HG03066 (cell line): ENCODE results near the gene PRR5L.

Source experiments
- ATAC-seq: cut with Tn5 transposase; IDR thresholded peaks from one replicate; pipeline ENCODE4 v1.9.1; 2021; ENCODE audit warnings: low read depth; ENCODE audit not compliant: unreplicated experiment

Gene PRR5L

DNA sequence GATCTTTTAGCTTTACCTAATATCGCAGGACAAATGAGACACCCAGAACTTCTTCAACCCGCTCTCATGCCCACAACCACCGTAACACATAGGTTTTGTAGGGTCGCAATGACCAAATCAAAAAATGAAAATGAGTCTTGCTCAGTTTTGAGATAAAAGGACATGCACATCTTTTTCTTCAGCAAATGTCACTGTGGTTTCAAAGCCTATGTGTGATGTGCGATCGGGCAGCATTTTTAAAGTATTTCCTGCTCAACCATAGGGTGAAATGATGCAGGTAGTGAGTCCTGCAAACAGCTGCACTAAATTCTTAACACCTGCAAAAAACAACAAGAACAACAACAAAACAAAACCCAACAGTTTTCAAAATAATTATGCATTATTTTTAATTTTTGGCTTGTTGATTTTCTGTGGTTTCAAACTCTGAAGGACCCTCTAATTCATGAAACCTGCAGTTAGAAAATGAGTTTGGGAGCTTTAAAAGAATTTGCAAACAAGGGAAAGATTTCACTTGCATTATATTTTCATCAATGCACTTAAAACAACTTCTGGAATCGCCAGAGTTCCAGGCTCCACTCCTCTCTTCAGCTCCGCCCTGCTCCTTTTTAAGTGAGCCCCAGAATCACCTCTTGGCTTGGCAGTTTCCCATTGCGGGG is 79.4 kb downstream of the PRR5L start:
- ATAC-seq, result no peak

- ATAC-seq, result no peak
These were observed 80.2 kb downstream of the PRR5L start for GRCh38 chr11:36376009-36376887.

DNA sequence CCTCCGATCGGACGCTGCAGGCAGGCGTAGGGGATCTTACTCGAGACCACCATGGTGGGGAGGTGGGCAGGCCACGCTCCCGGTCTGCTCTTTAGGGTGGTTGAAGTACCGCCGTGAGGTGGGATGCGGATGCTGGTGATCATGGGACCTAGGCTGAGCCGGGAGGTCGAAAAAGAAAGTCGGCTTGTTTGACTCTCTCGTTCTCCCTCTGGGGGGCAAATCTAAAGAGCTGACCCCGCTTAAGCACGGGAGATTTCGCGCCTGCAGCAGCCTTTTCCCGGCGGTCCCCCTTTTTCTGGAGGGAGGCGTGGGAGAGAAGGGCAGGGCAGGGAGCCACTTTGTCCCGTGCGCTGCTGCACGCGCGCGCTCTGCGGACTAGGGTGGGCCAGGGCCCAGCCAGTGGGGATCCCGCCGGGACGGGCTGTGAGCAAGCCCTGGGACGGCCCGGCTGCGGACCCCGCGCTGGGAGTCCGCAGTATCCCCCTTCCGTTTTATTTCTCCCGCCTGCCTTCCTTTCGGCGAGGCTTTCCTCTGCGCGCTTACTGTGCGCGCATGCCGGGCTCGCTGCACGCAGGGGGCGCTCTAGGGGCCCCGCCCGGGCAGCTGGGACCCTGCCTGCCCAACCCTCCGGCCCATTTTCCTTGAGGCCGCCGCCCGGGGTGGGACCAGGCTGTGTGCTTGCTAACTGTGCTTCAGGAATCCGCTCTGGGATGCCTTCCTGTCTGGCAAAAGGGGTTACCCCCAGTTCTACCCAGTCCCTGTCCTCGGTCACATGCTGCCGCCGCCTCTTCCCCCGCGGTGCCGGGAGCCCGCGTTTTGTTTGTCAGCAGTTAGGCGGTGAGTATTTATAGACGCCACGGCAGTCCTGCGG is 81.0 kb downstream of the PRR5L start:
- ATAC-seq, result no peak

- ATAC-seq, result no peak
These were observed 81.9 kb downstream of the PRR5L start for GRCh38 chr11:36377759-36378564.

DNA sequence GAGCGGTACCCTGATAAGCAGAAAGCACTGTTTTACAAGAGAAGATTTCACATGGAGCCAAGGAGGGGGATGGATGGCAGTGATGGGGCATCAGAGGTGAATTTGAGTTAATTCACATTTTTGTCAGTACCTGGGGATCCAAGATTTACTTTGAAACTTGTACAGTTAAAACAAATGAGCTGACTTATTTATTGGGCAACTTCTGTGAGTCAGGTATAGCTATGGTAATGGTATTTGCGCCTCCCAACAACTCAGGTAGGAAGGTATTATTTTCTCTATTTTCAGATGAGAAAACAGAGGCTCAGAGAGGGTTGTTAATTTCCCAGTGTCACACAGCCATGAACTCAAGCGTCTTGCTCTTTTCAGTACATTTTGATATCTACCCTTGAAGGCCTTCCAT is 83.6 kb downstream of the PRR5L start:
- no peak for ATAC-seq

DNA sequence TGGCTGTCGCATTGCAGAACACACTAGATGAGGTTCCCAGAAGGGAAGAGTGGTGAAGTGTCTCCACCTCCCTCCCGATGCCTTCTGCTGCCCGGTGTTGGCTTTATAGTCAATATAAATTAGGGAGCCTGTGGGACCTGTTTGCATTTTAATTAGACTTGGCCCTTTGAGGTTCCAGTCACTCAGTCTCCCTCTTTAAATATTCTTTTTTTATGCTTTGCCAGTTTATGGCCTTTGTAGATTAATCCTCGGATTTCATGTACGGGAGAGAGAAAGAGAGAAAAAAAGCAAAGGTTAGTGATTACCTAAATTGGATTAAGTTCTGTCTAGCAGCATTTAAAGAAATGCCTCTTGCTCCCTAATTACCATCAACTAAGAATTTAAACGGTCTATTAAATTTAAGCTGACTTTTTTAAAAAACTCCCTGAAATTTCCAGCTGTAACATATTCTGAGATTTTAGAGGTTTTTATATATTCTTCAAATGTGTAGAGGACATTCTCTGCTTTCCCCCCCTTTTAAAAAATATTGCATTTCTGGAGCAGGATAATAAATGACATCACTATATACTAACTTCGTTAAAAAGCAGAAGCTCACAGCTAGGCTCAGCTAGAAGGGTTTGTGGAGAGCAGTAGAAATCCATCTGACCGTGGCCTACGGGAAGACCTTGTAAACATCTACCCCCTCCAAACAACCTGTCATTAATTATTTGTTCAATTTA is 84.4 kb downstream of the PRR5L start:
- no peak for ATAC-seq

DNA sequence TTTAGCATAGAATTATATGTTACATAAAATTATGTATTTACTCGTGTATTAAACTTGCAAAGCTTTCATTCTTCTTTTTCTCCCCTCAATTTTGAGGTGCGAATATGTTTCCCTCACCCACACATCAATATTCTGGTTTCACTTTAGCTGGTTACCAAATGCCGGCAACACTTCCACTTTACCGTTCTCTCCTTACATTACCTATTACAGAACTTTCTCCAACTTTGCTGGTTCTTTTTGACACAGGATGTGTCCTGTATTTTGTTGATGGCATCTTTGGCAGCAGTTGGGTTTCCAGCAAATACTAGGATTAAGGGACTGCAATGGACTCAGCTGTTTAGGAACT is 84.9 kb downstream of the PRR5L start:
- no peak for ATAC-seq

GRCh38 chr11:36383195-36383594 is 87.1 kb downstream of the PRR5L start:
- ATAC-seq, result no peak

DNA sequence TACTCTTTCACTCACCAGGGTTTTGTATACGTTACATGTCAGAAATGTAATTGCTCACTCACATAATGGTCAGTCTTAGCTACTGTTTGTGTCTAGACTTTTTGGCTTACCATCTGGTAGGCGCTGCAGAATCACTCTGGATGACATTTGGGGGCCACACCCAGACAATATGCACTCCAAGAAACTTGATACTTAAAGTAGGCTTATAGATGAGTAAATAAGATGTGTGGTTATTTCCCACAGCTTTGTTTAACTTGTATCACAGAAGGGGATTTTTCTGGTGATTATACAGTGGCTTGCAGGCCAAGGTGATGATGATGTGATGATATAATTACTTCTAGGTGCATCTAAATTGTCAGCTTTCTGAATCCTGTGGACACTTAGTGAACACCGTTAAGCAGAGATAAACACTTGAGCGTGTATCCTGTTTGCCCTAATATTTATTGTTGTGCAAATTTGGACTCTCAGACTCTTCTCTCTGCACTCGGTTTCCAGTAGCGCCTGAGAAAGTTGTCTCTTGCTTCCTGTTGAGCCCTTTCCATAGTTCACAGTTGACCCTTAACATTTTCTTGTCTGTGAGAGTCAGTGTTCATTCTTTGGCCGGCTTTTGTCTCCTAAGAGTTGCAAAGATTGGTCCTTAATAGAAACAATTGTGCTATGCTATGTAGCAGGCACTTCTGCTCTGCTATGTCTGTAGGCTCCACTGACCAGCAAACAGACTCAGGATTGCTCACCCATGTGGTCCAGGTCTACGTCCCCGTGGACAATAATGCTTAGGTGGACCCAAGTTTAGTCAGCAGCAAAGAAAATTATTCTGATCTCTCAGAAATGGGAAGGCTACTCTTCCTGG is 89.3 kb downstream of the PRR5L start:
- ATAC-seq, result no peak

GRCh38 chr11:36386411-36386810 is 90.3 kb downstream of the PRR5L start:
- no peak for ATAC-seq

GRCh38 chr11:36388071-36388470 is 92.0 kb downstream of the PRR5L start:
- no peak for ATAC-seq

DNA sequence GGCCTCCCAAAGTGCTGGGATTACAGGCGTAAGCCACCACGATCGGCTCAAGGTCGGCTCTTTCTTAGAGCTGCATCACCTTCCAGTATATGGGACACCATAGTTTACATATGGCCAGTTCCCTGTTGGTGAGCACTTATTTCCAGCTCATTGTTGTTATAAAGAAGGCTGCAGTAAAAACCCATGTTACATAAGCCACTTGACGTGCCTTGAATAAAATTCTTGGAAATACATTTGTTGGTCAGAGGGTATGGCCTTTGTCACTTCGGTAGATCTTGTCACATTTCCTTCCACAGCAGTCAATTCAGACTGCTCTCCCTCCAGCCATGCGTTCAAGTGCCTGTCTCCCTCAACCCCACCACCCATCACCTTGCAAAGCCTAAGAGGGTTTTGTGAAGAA is 92.9 kb downstream of the PRR5L start:
- ATAC-seq, result no peak

GRCh38 chr11:36389811-36390210 is 93.7 kb downstream of the PRR5L start:
- ATAC-seq, result no peak

DNA sequence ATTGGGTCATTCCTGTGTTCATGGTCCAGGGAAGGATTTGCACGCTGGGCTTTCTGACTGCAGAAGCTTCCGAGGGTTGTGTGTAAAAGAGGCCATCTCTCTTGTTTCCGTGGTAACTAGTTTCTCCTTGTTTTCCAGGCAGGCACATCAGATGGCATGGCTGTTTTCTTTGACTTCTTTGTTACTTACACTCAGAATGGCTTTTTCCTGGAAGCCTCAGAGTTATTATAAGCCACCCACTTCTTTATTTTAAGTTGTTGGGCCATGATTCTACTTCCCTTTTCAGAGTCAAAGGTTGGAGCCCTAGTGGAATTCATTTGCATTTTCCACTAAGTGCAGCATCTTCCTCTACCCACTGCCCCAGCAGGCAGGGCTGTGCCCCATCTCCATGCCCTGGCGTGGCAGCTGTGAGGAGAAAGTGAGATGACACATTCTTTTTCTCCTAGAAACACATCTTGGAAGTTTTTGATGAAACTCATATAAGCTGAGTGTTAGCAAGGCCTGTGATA is 94.9 kb downstream of the PRR5L start:
- ATAC-seq, result no peak

- ATAC-seq, result no peak
These were observed 96.1 kb downstream of the PRR5L start for GRCh38 chr11:36392196-36392595.

DNA sequence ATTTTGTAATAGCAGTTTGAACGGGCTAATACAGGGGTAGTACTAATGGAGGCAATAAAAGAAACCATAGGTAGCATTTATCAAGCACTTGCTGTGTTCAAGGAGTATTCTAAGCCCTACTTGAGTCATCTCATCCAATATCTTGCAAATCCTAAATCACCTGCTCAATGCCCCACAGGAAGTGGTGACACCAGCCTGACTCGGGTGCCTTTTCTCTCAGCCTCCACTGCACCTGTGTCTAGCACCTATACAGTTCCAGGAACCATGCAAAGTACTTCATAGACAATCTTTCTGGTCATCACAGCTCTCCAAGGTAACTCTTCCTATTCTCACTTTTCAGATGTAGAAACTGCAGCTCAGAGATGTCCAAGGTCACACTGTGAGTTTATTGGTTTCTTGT is 98.0 kb downstream of the PRR5L start:
- no peak for ATAC-seq

GRCh38 chr11:36394926-36395325 is 98.8 kb downstream of the PRR5L start:
- no peak for ATAC-seq

- ATAC-seq, result no peak
These were observed 100.1 kb downstream of the PRR5L start for GRCh38 chr11:36395978-36396736.
